Adrenal gland (tissue), 12 donors: Measurements from ENCODE around the gene RAX2. TPM values are rescaled to one million over a fixed set of nuclear protein-coding genes. Genes with fewer than 3 reads are reported as not detected.

ENCODE experiments used
- DNase-seq, 7 donors: peaks; one replicate each; pipeline ENCODE4 v3.0.0-alpha.2; 2019 to 2020
- H3K27ac ChIP-seq, 5 donors: fragments of 200-600 bp; sonication (generic) in 4 of 5; 1 replicate in 3 of 5; 2 replicates in 2 of 5; pipeline versions ENCODE4 v1.5.1 to v1.8.0; 2016 to 2020; ENCODE audit warnings: mild to moderate bottlenecking in 1 of 5
- H3K27me3 ChIP-seq: fragments of 200-600 bp; 2 replicates; pipeline ENCODE4 v1.8.0; 2021
- H3K36me3 ChIP-seq, 2 donors: fragments of 200-600 bp; replicated peaks in 1 of 2; 1 replicate in 1 of 2; 2 replicates in 1 of 2; pipeline versions ENCODE4 v1.5.1 to v1.8.0; 2018 to 2022
- H3K4me1 ChIP-seq, 2 donors: fragments of 200-600 bp; replicated peaks in 1 of 2; 1 replicate in 1 of 2; 2 replicates in 1 of 2; pipeline versions ENCODE4 v1.5.1 to v1.8.0; 2018 to 2021
- H3K4me3 ChIP-seq, 4 donors: fragments of 200-600 bp; sonication (generic) in 3 of 4; one replicate each; pipeline ENCODE4 v1.5.1; 2016 to 2018
- H3K9me3 ChIP-seq, 3 donors: fragments of 200-600 bp; sonication (generic) in 1 of 3; replicated peaks in 1 of 3; 1 replicate in 2 of 3; 2 replicates in 1 of 3; pipeline versions ENCODE4 v1.5.1 to v1.8.0; 2016 to 2021
- CTCF ChIP-seq, 6 experiments: fragments of 450-650 bp in 4 of 6; fragments of 200-600 bp in 2 of 6; sonication (generic) in 1 of 6; IDR thresholded peaks; 1 replicate in 5 of 6; 2 replicates in 1 of 6; pipeline versions ENCODE4 v1.5.1 to v1.8.0; 2016 to 2021; ENCODE audit warnings: antibody characterized with exemption in 6 of 6, mild to moderate bottlenecking in 2 of 6, moderate library complexity in 1 of 6
- POLR2A ChIP-seq, 2 donors: fragments of 450-650 bp; IDR thresholded peaks; one replicate each; pipeline ENCODE4 v1.6.1; 2017; ENCODE audit warnings: antibody characterized with exemption in 2 of 2, mild to moderate bottlenecking in 2 of 2, moderate library complexity in 1 of 2
- WGBS, 4 donors: extraction: QIAGEN DNeasy Blood & Tissue Kit in 2 of 4; methylation state at CpG; one replicate each; pipeline versions ENCODE4 v1.1.5 to v1.1.7; 2013 to 2017; 5-methylcytosine and 5-hydroxymethylcytosine counted together
- intact Hi-C, 2 donors: fragments of 100-400 bp; cut with DNase I; formaldehyde crosslinking; loops; one replicate each; pipeline versions ENCODE4 v1.14.1 to v1.15.0; 2022 to 2023
- polyA plus RNA-seq, 3 donors: library from polyadenylated mRNA; stranded (reverse); fragments of 200-250 nt in 2 of 3; fragments of 350-450 nt in 1 of 3; fragmentation: Illumina TruSeq in 1 of 3; extraction: RNeasy Lipid Tissue Mini Kit (QIAGEN cat#74804) in 1 of 3; gene quantifications; one replicate each; pipeline ENCODE4 v1.2.3, GENCODE V29; 2013 to 2014
- total RNA-seq, 9 donors: library from RNA; depleted of rRNA in 4 of 9; stranded (reverse); fragments of >200 nt in 4 of 9; fragments of 120-200 nt in 1 of 9; fragmentation: NEBNext Ultra II Directional in 1 of 9; extraction: Animal tissue kit (Norgen Biotek cat#: 25700) in 1 of 9; gene quantifications; one replicate each; pipeline versions ENCODE4 v1.1.0 to v1.2.4, GENCODE V29; 2013 to 2023
- donor health status: healthy with polysubstance abuse.
- donor health status: Bipolar disorder and iron deficiency.
- donor health status: DM: yes; HTN: yes; CAD: no.
- donor health status: DM: no; HTN: no; CAD: no.
- donor health status: DM: no; HTN: no; CAD: no.
- donor health status: DM: yes; HTN: yes; CAD: no.

The RAX2 gene
- total and polyA plus RNA-seq, 12 donors: not detected

GRCh38 chr19:3800996-3801395, 29.0 kb upstream of the RAX2 start:
- Histone ChIP-seq H3K36me3 (no peaks in the 10 kb centered on the region), H3K4me1 (peaks cover 0 to 4% of the 10 kb centered on the region in 2 donors), H3K27me3 (peaks cover 28% of the 10 kb centered on the region), H3K4me3 (peak overlapping the region in 1 of 4 donors; percentile 15), H3K9me3 (no peaks in the 10 kb centered on the region), H3K27ac (no peak overlapping the region)
- intact Hi-C loops: no loop called here
- TF ChIP-seq POLR2A (IDR thresholded peaks at IDR 0.05) (no peak), CTCF (IDR thresholded peaks at IDR 0.05) (no peak)
- WGBS, 4 donors: 28 to 40% (median 39%) methylated on average over 20 to 21 of the region's 21 CpGs
- no peak for DNase-seq

GRCh38 chr19:3798137-3798536, 26.1 kb upstream of the RAX2 start:
- no peaks in the 10 kb centered on the region for H3K36me3 ChIP-seq
- TF ChIP-seq POLR2A (IDR thresholded peaks at IDR 0.05): no peak
- no peak for TF ChIP-seq CTCF (IDR thresholded peaks at IDR 0.05)
- DNase-seq: no peak
- peaks cover 19% of the 10 kb centered on the region for H3K27me3 ChIP-seq
- no peak overlapping the region for H3K27ac ChIP-seq
- H3K9me3 ChIP-seq: no peaks in the 10 kb centered on the region
- peaks cover 0 to 4% of the 10 kb centered on the region in 2 donors for H3K4me1 ChIP-seq
- WGBS, 4 donors: 49 to 66% (median 54%) methylated on average over 6 of the region's 6 CpGs
- intact Hi-C loops: no loop called here
- H3K4me3 ChIP-seq: no peak overlapping the region

- TF ChIP-seq POLR2A (IDR thresholded peaks at IDR 0.05) (no peak), CTCF (IDR thresholded peaks at IDR 0.05) (no peak)
- Histone ChIP-seq H3K36me3 (no peaks in the 10 kb centered on the region), H3K27me3 (peaks cover 8% of the 10 kb centered on the region), H3K4me1 (no peaks in the 10 kb centered on the region), H3K9me3 (no peaks in the 10 kb centered on the region), H3K27ac (no peak overlapping the region), H3K4me3 (no peak overlapping the region)
- 90 to 98% (median 95%) methylated on average over 2 of the region's 2 CpGs for WGBS, 4 donors
- no peak for DNase-seq
- intact Hi-C loops: no loop called here
Observed at GRCh38 chr19:3796358-3796757, 24.3 kb upstream of the RAX2 start.

GRCh38 chr19:3793799-3794198, 21.8 kb upstream of the RAX2 start:
- no peaks in the 10 kb centered on the region for H3K36me3 ChIP-seq
- H3K4me3 ChIP-seq: no peak overlapping the region
- DNase-seq: no peak
- H3K27ac ChIP-seq: no peak overlapping the region
- no peaks in the 10 kb centered on the region for H3K27me3 ChIP-seq
- H3K9me3 ChIP-seq: no peaks in the 10 kb centered on the region
- no peaks in the 10 kb centered on the region for H3K4me1 ChIP-seq
- TF ChIP-seq POLR2A (IDR thresholded peaks at IDR 0.05) (no peak), CTCF (IDR thresholded peaks at IDR 0.05) (no peak)
- WGBS, 4 donors: 87 to 92% (median 90%) methylated on average over 3 of the region's 3 CpGs
- intact Hi-C loops: no loop called here
